ENCODE measurements around the gene CORO7. TPM values are rescaled to one million over a fixed set of nuclear protein-coding genes. Genes with fewer than 3 reads are reported as not detected.

Gene CORO7
- total RNA-seq, 1 donor from 2014 or later: 25.7 TPM

DNA sequence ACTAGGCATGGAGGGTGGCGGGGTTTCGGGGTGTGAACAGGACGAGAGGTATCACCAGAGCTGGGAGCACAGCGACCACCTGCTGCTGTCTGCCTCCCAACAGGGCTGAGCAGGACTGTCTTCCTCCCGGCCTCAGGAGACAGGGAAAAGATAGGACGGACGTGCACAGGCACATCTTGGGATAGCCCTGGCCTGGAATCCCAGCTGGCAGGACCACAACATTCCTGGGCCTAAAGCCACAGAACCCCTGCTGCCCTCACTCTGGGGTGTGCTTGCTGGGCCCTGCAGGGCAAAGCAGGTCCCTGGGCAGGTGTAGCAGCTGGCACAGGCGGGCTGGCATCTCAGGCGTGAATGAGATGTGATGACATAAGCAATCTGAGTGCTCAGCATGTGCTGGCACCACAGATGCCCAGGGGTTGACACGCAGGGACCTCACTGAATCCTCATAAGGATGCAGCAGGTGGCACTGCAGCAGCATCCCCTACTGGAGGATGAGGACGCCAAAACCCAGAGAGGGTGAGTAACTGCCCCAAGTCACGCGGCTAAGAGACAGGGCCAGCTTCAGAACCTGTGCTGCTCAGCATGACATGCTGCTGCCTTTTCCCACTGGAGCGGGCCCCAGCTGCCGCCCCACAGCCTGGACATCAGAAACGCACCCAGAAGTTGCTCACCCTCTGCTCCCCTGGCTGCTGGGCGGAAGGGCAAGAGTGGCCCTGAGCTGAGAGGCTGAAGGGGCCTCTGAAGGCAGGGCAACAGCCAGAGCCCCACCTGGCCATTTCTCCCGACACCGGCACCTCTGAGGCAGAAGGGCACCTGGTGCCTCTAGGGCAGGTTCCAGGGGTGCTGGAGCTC lies 7.1 kb downstream of the CORO7 start:
- H3K27ac Mint-ChIP-seq: no peak overlapping the region
- no peak overlapping the region for H3K4me3 Mint-ChIP-seq (ENCODE audit: low read depth)
- DNase-seq (ENCODE audit: low spot score, unreplicated experiment): no peak
- no peaks in the 10 kb centered on the region for H3K9me3 Mint-ChIP-seq (ENCODE audit: low read depth)
- no peaks in the 10 kb centered on the region for H3K27me3 Mint-ChIP-seq
- peaks cover under 1% of the 10 kb centered on the region for H3K4me1 Mint-ChIP-seq (ENCODE audit: low read depth)
- no peak for TF ChIP-seq CTCF (IDR thresholded peaks at IDR 0.05; ENCODE audit: unreplicated experiment)
- H3K36me3 Mint-ChIP-seq (ENCODE audit: insufficient read depth): peaks cover 2% of the 10 kb centered on the region

DNA sequence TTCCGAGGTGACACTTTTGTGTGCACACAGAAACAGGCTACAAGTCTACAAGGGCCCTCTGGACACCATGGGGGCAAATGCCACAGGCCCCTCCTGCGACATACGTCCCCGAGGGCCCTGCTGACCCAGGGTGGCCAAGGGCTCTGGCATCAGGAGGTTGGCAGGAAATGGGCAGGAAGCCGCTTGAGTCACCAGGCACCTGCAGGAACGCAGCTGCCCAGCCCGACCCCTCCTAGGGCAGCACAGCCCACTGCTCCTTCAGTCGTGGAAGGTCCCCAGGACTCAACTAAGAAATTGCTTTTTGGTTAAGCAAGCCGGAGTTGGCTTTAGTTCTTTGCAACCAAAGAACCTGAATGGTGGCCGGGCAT lies 8.1 kb downstream of the CORO7 start:
- no peak for TF ChIP-seq CTCF (IDR thresholded peaks at IDR 0.05; ENCODE audit: unreplicated experiment)
- H3K27me3 Mint-ChIP-seq: no peaks in the 10 kb centered on the region
- H3K36me3 Mint-ChIP-seq (ENCODE audit: insufficient read depth): peaks cover 2% of the 10 kb centered on the region
- no peak overlapping the region for H3K27ac Mint-ChIP-seq
- H3K4me3 Mint-ChIP-seq (ENCODE audit: low read depth): no peak overlapping the region
- no peak for DNase-seq (ENCODE audit: low spot score, unreplicated experiment)
- H3K4me1 Mint-ChIP-seq (ENCODE audit: low read depth): no peaks in the 10 kb centered on the region
- no peaks in the 10 kb centered on the region for H3K9me3 Mint-ChIP-seq (ENCODE audit: low read depth)

- H3K9me3 Mint-ChIP-seq (ENCODE audit: low read depth): no peaks in the 10 kb centered on the region
- H3K4me1 Mint-ChIP-seq (ENCODE audit: low read depth): no peaks in the 10 kb centered on the region
- H3K27ac Mint-ChIP-seq: no peak overlapping the region
- peaks cover 2% of the 10 kb centered on the region for H3K36me3 Mint-ChIP-seq (ENCODE audit: insufficient read depth)
- no peak overlapping the region for H3K4me3 Mint-ChIP-seq (ENCODE audit: low read depth)
- no peak for TF ChIP-seq CTCF (IDR thresholded peaks at IDR 0.05; ENCODE audit: unreplicated experiment)
- DNase-seq (ENCODE audit: low spot score, unreplicated experiment): no peak
- H3K27me3 Mint-ChIP-seq: no peaks in the 10 kb centered on the region
Observed at GRCh38 chr16:4407543-4408322, 8.7 kb downstream of the CORO7 start.

DNA sequence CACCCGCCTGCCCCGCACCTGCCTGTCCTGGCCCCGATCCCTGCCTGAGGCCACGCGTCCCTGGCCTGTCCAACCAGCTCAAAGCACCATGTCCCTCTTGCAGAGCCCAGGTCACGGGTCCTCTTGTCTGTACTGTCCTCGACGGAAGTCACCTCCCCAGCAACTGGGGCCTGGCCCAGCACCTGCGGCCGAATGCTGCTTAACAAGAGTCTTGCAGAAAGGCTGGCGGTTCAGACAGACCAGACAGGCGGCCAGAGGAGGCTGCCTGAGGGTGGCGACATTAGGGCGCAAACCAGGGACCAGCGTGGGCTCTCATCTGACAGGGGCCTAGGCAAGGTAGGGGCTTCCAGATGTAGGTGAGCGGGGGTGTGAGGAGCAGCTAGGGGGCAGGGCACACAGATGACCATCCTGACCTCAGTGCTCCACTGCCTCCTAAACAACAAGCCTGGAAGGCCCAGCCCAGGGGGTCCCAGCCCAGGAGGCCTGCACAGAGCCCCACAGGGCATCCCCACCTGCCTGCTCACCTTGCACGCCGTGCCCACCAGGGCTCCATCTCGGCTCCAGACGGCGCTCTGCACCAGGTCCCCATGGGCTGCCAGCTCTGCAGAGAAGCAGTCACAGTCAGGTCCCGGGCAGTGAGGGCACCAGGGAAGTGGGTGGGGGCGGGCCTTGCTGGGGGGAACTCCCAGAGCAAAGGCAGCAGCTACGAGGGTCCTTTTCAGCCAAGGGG lies 11.3 kb downstream of the CORO7 start:
- Mint-ChIP-seq H3K4me1 (ENCODE audit: low read depth) (no peaks in the 10 kb centered on the region), H3K4me3 (ENCODE audit: low read depth) (no peak overlapping the region), H3K27me3 (no peaks in the 10 kb centered on the region), H3K9me3 (ENCODE audit: low read depth) (no peaks in the 10 kb centered on the region), H3K36me3 (ENCODE audit: insufficient read depth) (peaks cover 3% of the 10 kb centered on the region), H3K27ac (no peak overlapping the region)
- DNase-seq (ENCODE audit: low spot score, unreplicated experiment): no peak
- no peak for TF ChIP-seq CTCF (IDR thresholded peaks at IDR 0.05; ENCODE audit: unreplicated experiment)

Data from progenitor cell of endocrine pancreas (in vitro differentiated cells).